Measurements from ENCODE around the gene EEF1AKMT2. TPM values are rescaled to one million over a fixed set of nuclear protein-coding genes. Genes with fewer than 3 reads are reported as not detected.

The EEF1AKMT2 gene
- total and polyA plus RNA-seq, 9 of the 15 experiments (the other 6 are each of a cell fraction or from before 2014, with no cell fraction given), result 9.3 to 34.3 (median 23.7) TPM

GRCh38 chr10:124798364-124798763 lies 6.7 kb upstream of the EEF1AKMT2 start:
- Histone ChIP-seq H3K79me2 (ENCODE audit: control insufficient read depth, insufficient read depth, low read length) (peaks cover 23% of the 10 kb centered on the region), H3K4me3 (no peak overlapping the region), H3K4me1 (replicated peaks in 1 of 2; ENCODE audit: control insufficient read depth in 2 of 2, insufficient read depth in 2 of 2, low read length in 2 of 2) (peaks cover 11 to 12% of the 10 kb centered on the region in 2 experiments; a peak in 4 of 5 replicates), H3K9me1 (ENCODE audit: control insufficient read depth, insufficient read depth, low read length) (no peaks in the 10 kb centered on the region), H3K27me3 (ENCODE audit: control insufficient read depth in 2 of 2, insufficient read depth in 2 of 2, low read length in 2 of 2) (no peaks in the 10 kb centered on the region), H3K9me3 (replicated peaks; ENCODE audit: control insufficient read depth, insufficient read depth, low read depth, low read length) (no peaks in the 10 kb centered on the region), H3K27ac (ENCODE audit: extremely low read depth, low read depth, low read length) (no peak overlapping the region), H2AFZ (ENCODE audit: low read depth, low read length) (0 out of 2 replicates have a peak overlapping the region, but pooled peaks have one; percentile 51), H3K4me2 (ENCODE audit: insufficient read depth, low read length) (peak overlapping the region; percentile 50; the same call in 1 of the 2 replicates), H3K36me3 (ENCODE audit: control insufficient read depth, insufficient read depth, low read length) (no peaks in the 10 kb centered on the region), H4K20me1 (replicated peaks; ENCODE audit: control insufficient read depth, insufficient read depth, low read length) (no peaks in the 10 kb centered on the region), H3K9ac (ENCODE audit: insufficient read depth in 1 of 2, low read depth in 2 of 2, low read length in 2 of 2) (no peak overlapping the region)
- DNase-seq (ENCODE audit: extremely low read depth in 1 of 4, low spot score in 3 of 4) (peak in 2 of 4 experiments; percentile 16 to 20), FAIRE-seq (no peak), ATAC-seq (no peak)
- ChIA-PET CTCF (ENCODE audit: low intra/inter-chr PET ratio) (no interaction called here), POLR2A (interaction anchor here (0.6 kb wide), 1 partner anchor 59 kb away, joined by 3 read pairs; no protein-coding TSS in a partner anchor)
- intact Hi-C loops (cut with micrococcal nuclease) (loop anchor here (10.0 kb wide), 1 partner anchor 246 kb away; no protein-coding TSS in a partner anchor), in situ Hi-C loops (cut with MboI) (no loop called here)
- WGBS (ENCODE audit: insufficient coverage, low coverage, missing lambda C conversion rate), result no CpG with 5 or more reads among the region's 1 CpG
- no TSS peak for BruUV-seq (replicated peaks)
- TF ChIP-seq NFYB (IDR thresholded peaks at IDR 0.05; ENCODE audit: extremely low read depth, insufficient read length) (no peak), ZNF134 (CRISPR knock-in tag; conservative IDR thresholded peaks at IDR 0.05) (no peak), TARDBP (IDR thresholded peaks at IDR 0.05) (no peak), GTF2E2 (tag; IDR thresholded peaks at IDR 0.05) (no peak), FOXA3 (CRISPR knock-in tag; conservative IDR thresholded peaks at IDR 0.05 in 1 of 2, IDR thresholded peaks at IDR 0.05 in 1 of 2) (peak; percentile 71 to 85; a peak in 3 of 4 replicates), SIRT6 (IDR thresholded peaks at IDR 0.05; ENCODE audit: low read depth, low read length) (no peak), KDM1A (IDR thresholded peaks at IDR 0.05) (peak in 1 of 2 experiments; percentile 40; a peak in 1 of 4 replicates), RNF219 (CRISPR knock-in tag; IDR thresholded peaks at IDR 0.05) (no peak), CTCFL (IDR thresholded peaks at IDR 0.05; ENCODE audit: borderline replicate concordance, insufficient read depth, low read depth, low read length, poor library complexity, severe bottlenecking) (no peak), SMC3 (conservative IDR thresholded peaks at IDR 0.05; ENCODE audit: insufficient read depth, low read depth, low read length) (no peak), ZNF584 (CRISPR knock-in tag; IDR thresholded peaks at IDR 0.05; ENCODE audit: low read depth) (no peak), RBM17 (IDR thresholded peaks at IDR 0.05; ENCODE audit: borderline replicate concordance, low read depth, low read length) (no peak), JUN (IDR thresholded peaks at IDR 0.05; ENCODE audit: borderline replicate concordance, low read depth, low read length) (no peak), JUN (CRISPR knock-in tag; IDR thresholded peaks at IDR 0.05; ENCODE audit: borderline replicate concordance) (no peak), MLLT1 (IDR thresholded peaks at IDR 0.05) (no peak), TEAD4 (IDR thresholded peaks at IDR 0.05; ENCODE audit: low read length) (no peak), TEAD4 (CRISPR knock-in tag; IDR thresholded peaks at IDR 0.05; ENCODE audit: borderline replicate concordance) (no peak), KDM5B (IDR thresholded peaks at IDR 0.05; ENCODE audit: insufficient replicate concordance, low read depth, low read length) (no peak)
